ENCODE data around the gene DSPP. TPM values are rescaled to one million over a fixed set of nuclear protein-coding genes. Genes with fewer than 3 reads are reported as not detected.
A peak's percentile ranks its signal among the peaks of the same experiment; 100 is the strongest.
"Not testable (repeated sequence)": the region's sequence is repeated elsewhere in the genome, so short reads cannot be mapped to it uniquely, and the experiment has no call there.

DSPP gene
- total RNA-seq: not detected

- Mint-ChIP-seq H3K4me1 (ENCODE audit: low read depth) (no peaks in the 10 kb centered on the region), H3K36me3 (ENCODE audit: insufficient read depth) (no peaks in the 10 kb centered on the region), H3K4me3 (no peak within 1 kb of the TSS), H3K27me3 (ENCODE audit: low read depth) (peaks cover 2% of the 10 kb centered on the region), H3K9me3 (no peaks in the 10 kb centered on the region)
- ATAC-seq (no peak), DNase-seq (no peak)
Measured at GRCh38 chr4:87608229-87608628, at the start of gene DSPP. DSPP (plus strand) TSS chr4:87608529; CDS start chr4:87610909, 2,380 bp downstream.

GRCh38 chr4:87559090-87559837 lies 49.1 kb upstream of the DSPP start:
- DNase-seq (no peak), ATAC-seq (peak; percentile 69 to 87)
- Mint-ChIP-seq H3K36me3 (ENCODE audit: insufficient read depth) (no peaks in the 10 kb centered on the region), H3K4me3 (no peak overlapping the region), H3K4me1 (ENCODE audit: low read depth) (peaks cover 19% of the 10 kb centered on the region), H3K9me3 (no peaks in the 10 kb centered on the region), H3K27me3 (ENCODE audit: low read depth) (no peaks in the 10 kb centered on the region)

GRCh38 chr4:87560802-87561201 lies 47.5 kb upstream of the DSPP start:
- ATAC-seq: no peak
- H3K9me3 Mint-ChIP-seq: no peaks in the 10 kb centered on the region
- H3K4me1 Mint-ChIP-seq (ENCODE audit: low read depth): peaks cover 19% of the 10 kb centered on the region
- DNase-seq: no peak
- no peaks in the 10 kb centered on the region for H3K36me3 Mint-ChIP-seq (ENCODE audit: insufficient read depth)
- H3K4me3 Mint-ChIP-seq: no peak overlapping the region
- no peaks in the 10 kb centered on the region for H3K27me3 Mint-ChIP-seq (ENCODE audit: low read depth)

- H3K36me3 Mint-ChIP-seq (ENCODE audit: insufficient read depth): no peaks in the 10 kb centered on the region
- H3K9me3 Mint-ChIP-seq: no peaks in the 10 kb centered on the region
- H3K27me3 Mint-ChIP-seq (ENCODE audit: low read depth): peaks cover 3% of the 10 kb centered on the region
- H3K4me3 Mint-ChIP-seq: no peak overlapping the region
- peaks cover 3% of the 10 kb centered on the region for H3K4me1 Mint-ChIP-seq (ENCODE audit: low read depth)
- ATAC-seq: no peak
- DNase-seq: no peak
Measured at GRCh38 chr4:87565746-87566145, 42.6 kb upstream of the DSPP start.

GRCh38 chr4:87566276-87566675 lies 42.1 kb upstream of the DSPP start:
- Mint-ChIP-seq H3K27me3 (ENCODE audit: low read depth) (peaks cover 4% of the 10 kb centered on the region), H3K9me3 (no peaks in the 10 kb centered on the region), H3K4me3 (no peak overlapping the region), H3K36me3 (ENCODE audit: insufficient read depth) (no peaks in the 10 kb centered on the region), H3K4me1 (ENCODE audit: low read depth) (no peaks in the 10 kb centered on the region)
- ATAC-seq: no peak
- no peak for DNase-seq

GRCh38 chr4:87567191-87567590 lies 41.1 kb upstream of the DSPP start:
- ATAC-seq: no peak
- Mint-ChIP-seq H3K4me1 (ENCODE audit: low read depth) (no peaks in the 10 kb centered on the region), H3K4me3 (no peak overlapping the region), H3K27me3 (ENCODE audit: low read depth) (peaks cover 9% of the 10 kb centered on the region), H3K9me3 (no peaks in the 10 kb centered on the region), H3K36me3 (ENCODE audit: insufficient read depth) (no peaks in the 10 kb centered on the region)
- no peak for DNase-seq

- no peak for ATAC-seq
- Mint-ChIP-seq H3K4me3 (no peak overlapping the region), H3K27me3 (ENCODE audit: low read depth) (peaks cover 9% of the 10 kb centered on the region), H3K4me1 (ENCODE audit: low read depth) (no peaks in the 10 kb centered on the region), H3K9me3 (no peaks in the 10 kb centered on the region), H3K36me3 (ENCODE audit: insufficient read depth) (no peaks in the 10 kb centered on the region)
- no peak for DNase-seq
Measured at GRCh38 chr4:87570290-87570805, 38.0 kb upstream of the DSPP start.

- H3K36me3 Mint-ChIP-seq (ENCODE audit: insufficient read depth); H3K9me3 Mint-ChIP-seq; H3K4me3 Mint-ChIP-seq; DNase-seq; ATAC-seq; H3K4me1 Mint-ChIP-seq (ENCODE audit: low read depth): not testable (repeated sequence)
- H3K27me3 Mint-ChIP-seq (ENCODE audit: low read depth): peaks cover 10% of the 10 kb centered on the region
Measured at GRCh38 chr4:87574376-87574775, 34.0 kb upstream of the DSPP start.

GRCh38 chr4:87574996-87575395 lies 33.3 kb upstream of the DSPP start:
- DNase-seq (no peak), ATAC-seq (no peak)
- Mint-ChIP-seq H3K4me1 (ENCODE audit: low read depth) (no peaks in the 10 kb centered on the region), H3K27me3 (ENCODE audit: low read depth) (peaks cover 14% of the 10 kb centered on the region), H3K36me3 (ENCODE audit: insufficient read depth) (no peaks in the 10 kb centered on the region), H3K9me3 (no peaks in the 10 kb centered on the region), H3K4me3 (no peak overlapping the region)

GRCh38 chr4:87575408-87575807 lies 32.9 kb upstream of the DSPP start:
- ATAC-seq: no peak
- Mint-ChIP-seq H3K36me3 (ENCODE audit: insufficient read depth) (no peaks in the 10 kb centered on the region), H3K9me3 (no peaks in the 10 kb centered on the region), H3K4me1 (ENCODE audit: low read depth) (no peaks in the 10 kb centered on the region), H3K4me3 (no peak overlapping the region), H3K27me3 (ENCODE audit: low read depth) (peaks cover 14% of the 10 kb centered on the region)
- DNase-seq: no peak

GRCh38 chr4:87575983-87576382 lies 32.3 kb upstream of the DSPP start:
- ATAC-seq (no peak), DNase-seq (no peak)
- Mint-ChIP-seq H3K4me3 (no peak overlapping the region), H3K9me3 (no peaks in the 10 kb centered on the region), H3K4me1 (ENCODE audit: low read depth) (no peaks in the 10 kb centered on the region), H3K27me3 (ENCODE audit: low read depth) (peaks cover 13% of the 10 kb centered on the region), H3K36me3 (ENCODE audit: insufficient read depth) (no peaks in the 10 kb centered on the region)

GRCh38 chr4:87579478-87579877 lies 28.9 kb upstream of the DSPP start:
- no peaks in the 10 kb centered on the region for H3K9me3 Mint-ChIP-seq

GRCh38 chr4:87580057-87580456 lies 28.3 kb upstream of the DSPP start:
- Mint-ChIP-seq H3K4me1 (ENCODE audit: low read depth) (no peaks in the 10 kb centered on the region), H3K36me3 (ENCODE audit: insufficient read depth) (no peaks in the 10 kb centered on the region), H3K9me3 (no peaks in the 10 kb centered on the region), H3K4me3 (no peak overlapping the region), H3K27me3 (ENCODE audit: low read depth) (peaks cover 8% of the 10 kb centered on the region)
- no peak for ATAC-seq
- DNase-seq: no peak

More at GRCh38 chr4:87579478-87579877, 28.9 kb upstream of the DSPP start:
- Mint-ChIP-seq H3K27me3 (ENCODE audit: low read depth) (peaks cover 8% of the 10 kb centered on the region), H3K4me3 (no peak overlapping the region), H3K4me1 (ENCODE audit: low read depth) (no peaks in the 10 kb centered on the region), H3K36me3 (ENCODE audit: insufficient read depth) (no peaks in the 10 kb centered on the region)
- ATAC-seq: no peak
- no peak for DNase-seq

GRCh38 chr4:87584222-87584908 lies 24.0 kb upstream of the DSPP start:
- no peak overlapping the region for H3K4me3 Mint-ChIP-seq
- ATAC-seq: no peak
- peaks cover 4% of the 10 kb centered on the region for H3K27me3 Mint-ChIP-seq (ENCODE audit: low read depth)
- H3K9me3 Mint-ChIP-seq: no peaks in the 10 kb centered on the region
- H3K36me3 Mint-ChIP-seq (ENCODE audit: insufficient read depth): no peaks in the 10 kb centered on the region
- H3K4me1 Mint-ChIP-seq (ENCODE audit: low read depth): no peaks in the 10 kb centered on the region
- no peak for DNase-seq

GRCh38 chr4:87589531-87589930 lies 18.8 kb upstream of the DSPP start:
- Mint-ChIP-seq H3K4me3 (no peak overlapping the region), H3K9me3 (no peaks in the 10 kb centered on the region), H3K4me1 (ENCODE audit: low read depth) (no peaks in the 10 kb centered on the region), H3K36me3 (ENCODE audit: insufficient read depth) (no peaks in the 10 kb centered on the region), H3K27me3 (ENCODE audit: low read depth) (peaks cover 5% of the 10 kb centered on the region)
- ATAC-seq: no peak
- DNase-seq: no peak
